ENCODE data around the gene WDR46. TPM values are rescaled to one million over a fixed set of nuclear protein-coding genes. Genes with fewer than 3 reads are reported as not detected.

Gene WDR46
- total RNA-seq, 4 donors from 2014 or later, result 25.0 to 87.2 (median 55.8) TPM

DNA sequence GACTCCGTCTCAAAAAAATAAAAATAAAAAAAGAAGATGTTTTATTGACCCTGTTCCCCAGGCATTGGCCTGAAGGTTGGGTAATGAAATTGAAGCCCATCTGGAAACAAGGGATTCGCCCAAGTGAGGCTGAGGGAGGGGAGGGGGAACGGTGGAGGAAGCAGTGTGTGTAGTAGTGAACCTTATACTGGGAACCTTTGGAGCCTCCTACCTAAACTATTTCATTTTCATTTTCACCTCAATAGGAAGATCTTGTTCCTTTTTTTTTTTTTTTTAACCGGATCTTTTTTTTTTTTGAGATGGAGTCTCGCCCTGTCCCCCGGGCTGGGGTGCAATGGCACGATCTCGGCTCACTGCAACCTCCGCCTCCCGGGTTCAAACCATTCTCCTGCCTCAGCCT, 41.7 kb upstream of the WDR46 start:
- in situ Hi-C loops (cut with MboI; ENCODE audit: low pct_ligation_motif_present in 1 of 4, low pct_unique_long_range_greater_than_20kb in 1 of 4, low sequenced_read_pairs in 3 of 4) (no loop called here), intact Hi-C loops (cut with DNase I; ENCODE audit: low total_unique reads) (no loop called here)
- TF ChIP-seq POLR2A (IDR thresholded peaks at IDR 0.05) (no peak), POLR2AphosphoS5 (IDR thresholded peaks at IDR 0.05) (no peak), EP300 (IDR thresholded peaks at IDR 0.05; ENCODE audit: low read depth) (no peak)
- TF ChIP-seq, protein P1, sequence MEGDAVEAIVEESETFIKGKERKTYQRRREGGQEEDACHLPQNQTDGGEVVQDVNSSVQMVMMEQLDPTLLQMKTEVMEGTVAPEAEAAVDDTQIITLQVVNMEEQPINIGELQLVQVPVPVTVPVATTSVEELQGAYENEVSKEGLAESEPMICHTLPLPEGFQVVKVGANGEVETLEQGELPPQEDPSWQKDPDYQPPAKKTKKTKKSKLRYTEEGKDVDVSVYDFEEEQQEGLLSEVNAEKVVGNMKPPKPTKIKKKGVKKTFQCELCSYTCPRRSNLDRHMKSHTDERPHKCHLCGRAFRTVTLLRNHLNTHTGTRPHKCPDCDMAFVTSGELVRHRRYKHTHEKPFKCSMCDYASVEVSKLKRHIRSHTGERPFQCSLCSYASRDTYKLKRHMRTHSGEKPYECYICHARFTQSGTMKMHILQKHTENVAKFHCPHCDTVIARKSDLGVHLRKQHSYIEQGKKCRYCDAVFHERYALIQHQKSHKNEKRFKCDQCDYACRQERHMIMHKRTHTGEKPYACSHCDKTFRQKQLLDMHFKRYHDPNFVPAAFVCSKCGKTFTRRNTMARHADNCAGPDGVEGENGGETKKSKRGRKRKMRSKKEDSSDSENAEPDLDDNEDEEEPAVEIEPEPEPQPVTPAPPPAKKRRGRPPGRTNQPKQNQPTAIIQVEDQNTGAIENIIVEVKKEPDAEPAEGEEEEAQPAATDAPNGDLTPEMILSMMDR (IDR thresholded peaks at IDR 0.05), result no peak
- Histone ChIP-seq H3K4me3 (no peak overlapping the region), H3K4me1 (no peaks in the 10 kb centered on the region), H3K36me3 (no peaks in the 10 kb centered on the region), H3K9me3 (no peaks in the 10 kb centered on the region), H3K27ac (no peak overlapping the region), H3K27me3 (no peaks in the 10 kb centered on the region)
- WGBS, 2 donors (ENCODE audit: low coverage in 1 of 2), result 73 to 77% methylated on average over 9 to 10 of the region's 10 CpGs
- no peak for DNase-seq

DNA sequence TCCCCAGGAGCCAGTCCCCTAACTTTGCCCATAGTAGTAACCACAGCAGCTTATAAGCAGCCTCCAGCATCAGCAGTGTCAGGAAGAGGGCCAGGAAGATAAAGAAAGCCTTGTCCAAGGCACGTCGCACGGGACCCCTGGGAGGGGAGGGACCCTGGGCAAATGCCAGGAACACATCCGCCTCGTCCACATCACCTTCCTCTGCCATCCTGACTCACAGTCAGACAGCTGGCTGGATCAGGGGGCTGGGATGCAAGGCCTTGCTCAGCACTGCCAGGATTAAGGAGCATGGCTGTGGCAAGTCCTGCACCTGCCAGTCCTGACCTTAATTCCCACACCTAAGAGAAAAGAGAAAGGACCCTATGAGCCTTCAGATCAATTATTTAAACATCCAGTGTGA, 40.0 kb upstream of the WDR46 start:
- Histone ChIP-seq H3K27me3 (no peaks in the 10 kb centered on the region), H3K9me3 (no peaks in the 10 kb centered on the region), H3K27ac (no peak overlapping the region), H3K4me3 (no peak overlapping the region), H3K4me1 (peaks cover 2 to 3% (median 2%) of the 10 kb centered on the region in 4 donors), H3K36me3 (no peaks in the 10 kb centered on the region)
- no peak for DNase-seq
- in situ Hi-C loops (cut with MboI; ENCODE audit: low pct_ligation_motif_present in 1 of 4, low pct_unique_long_range_greater_than_20kb in 1 of 4, low sequenced_read_pairs in 3 of 4) (no loop called here), intact Hi-C loops (cut with DNase I; ENCODE audit: low total_unique reads) (no loop called here)
- 82% methylated on average over 5 of the region's 5 CpGs; no CpG with 5 or more reads in 1 of the 2 donors for WGBS, 2 donors (ENCODE audit: low coverage in 1 of 2)
- TF ChIP-seq, protein P1 (IDR thresholded peaks at IDR 0.05), result no peak
- TF ChIP-seq POLR2AphosphoS5 (IDR thresholded peaks at IDR 0.05), result no peak
- TF ChIP-seq EP300 (IDR thresholded peaks at IDR 0.05; ENCODE audit: low read depth), result no peak
- TF ChIP-seq POLR2A (IDR thresholded peaks at IDR 0.05), result no peak

DNA sequence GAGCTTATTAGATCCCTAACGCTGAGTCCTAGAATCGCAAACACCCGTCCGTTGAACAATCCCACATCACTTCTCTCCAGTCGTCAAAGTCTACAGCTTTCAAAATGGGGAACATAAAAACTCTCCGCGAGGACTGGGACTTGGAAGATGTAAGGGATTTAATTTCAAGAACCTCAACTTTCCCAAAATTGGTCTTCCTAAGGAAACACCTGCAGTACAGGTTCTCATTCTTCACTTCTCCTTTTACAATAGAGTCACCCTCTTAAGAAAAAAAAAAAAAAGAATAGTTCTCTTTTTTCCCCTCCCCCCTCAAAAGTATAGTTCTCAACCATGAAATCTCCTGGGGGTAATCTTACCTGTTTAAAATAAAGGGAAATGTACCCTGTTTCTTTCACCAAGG, 35.1 kb upstream of the WDR46 start:
- Histone ChIP-seq H3K9me3 (no peaks in the 10 kb centered on the region), H3K27me3 (no peaks in the 10 kb centered on the region), H3K4me1 (peaks cover 21 to 41% (median 36%) of the 10 kb centered on the region in 4 donors), H3K4me3 (peak overlapping the region in 3 of 4 donors; percentile 83 to 93 (median 85)), H3K36me3 (peaks cover 0 to 18% (median 7%) of the 10 kb centered on the region in 4 donors), H3K27ac (peak overlapping the region; percentile 90 to 94 (median 92))
- DNase-seq, result no peak
- TF ChIP-seq, protein P1 (IDR thresholded peaks at IDR 0.05), result no peak
- TF ChIP-seq POLR2AphosphoS5 (IDR thresholded peaks at IDR 0.05) (no peak), EP300 (IDR thresholded peaks at IDR 0.05; ENCODE audit: low read depth) (no peak), POLR2A (IDR thresholded peaks at IDR 0.05) (no peak)
- intact Hi-C loops (cut with DNase I; ENCODE audit: low total_unique reads), result no loop called here
- in situ Hi-C loops (cut with MboI; ENCODE audit: low pct_ligation_motif_present in 1 of 4, low pct_unique_long_range_greater_than_20kb in 1 of 4, low sequenced_read_pairs in 3 of 4), result no loop called here
- 28% methylated on average over 7 of the region's 7 CpGs; no CpG with 5 or more reads in 1 of the 2 donors for WGBS, 2 donors (ENCODE audit: low coverage in 1 of 2)

DNA sequence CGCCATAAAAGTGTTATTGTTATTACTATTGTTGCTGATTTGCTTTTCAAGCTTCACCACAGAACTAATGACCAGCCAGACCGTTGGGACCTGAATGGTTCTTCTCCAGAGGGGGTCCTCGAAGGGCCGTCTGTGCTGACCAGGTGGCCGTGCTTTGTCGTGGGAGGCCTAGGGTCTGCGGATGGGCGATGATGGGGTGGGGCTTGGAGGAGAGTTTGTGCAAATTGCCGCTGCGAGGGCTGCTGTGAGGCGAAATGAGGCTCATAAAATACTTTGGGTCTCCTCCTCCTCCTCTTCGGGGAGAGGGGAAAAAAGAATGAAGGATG, 34.5 kb upstream of the WDR46 start:
- peak overlapping the region; percentile 90 to 94 (median 92) for H3K27ac ChIP-seq
- H3K36me3 ChIP-seq, result peaks cover 0 to 23% (median 8%) of the 10 kb centered on the region in 4 donors
- in situ Hi-C loops (cut with MboI; ENCODE audit: low pct_ligation_motif_present in 1 of 4, low pct_unique_long_range_greater_than_20kb in 1 of 4, low sequenced_read_pairs in 3 of 4) (no loop called here), intact Hi-C loops (cut with DNase I; ENCODE audit: low total_unique reads) (no loop called here)
- no peaks in the 10 kb centered on the region for H3K27me3 ChIP-seq
- TF ChIP-seq EP300 (IDR thresholded peaks at IDR 0.05; ENCODE audit: low read depth), result no peak
- TF ChIP-seq POLR2AphosphoS5 (IDR thresholded peaks at IDR 0.05), result no peak
- TF ChIP-seq, protein P1 (IDR thresholded peaks at IDR 0.05), result no peak
- TF ChIP-seq POLR2A (IDR thresholded peaks at IDR 0.05), result no peak
- WGBS, 2 donors (ENCODE audit: low coverage in 1 of 2), result 1% methylated on average over 12 of the region's 12 CpGs; no CpG with 5 or more reads in 1 of the 2 donors
- peaks cover 24 to 46% (median 41%) of the 10 kb centered on the region in 4 donors for H3K4me1 ChIP-seq
- no peaks in the 10 kb centered on the region for H3K9me3 ChIP-seq
- H3K4me3 ChIP-seq, result peak overlapping the region; percentile 31 to 93 (median 84)
- no peak for DNase-seq
